NCI-H2171 treated with DMSO at 0.1 percent for 48 hours (cell line): ENCODE data around the gene RAMP3.
"Not testable (repeated sequence)": the region's sequence is repeated elsewhere in the genome, so short reads cannot be mapped to it uniquely, and the experiment has no call there.

Experiments
- DNase-seq: peaks from one replicate; lab custom pipeline; 2025; lab: John Stamatoyannopoulos, UW

Gene RAMP3

DNA sequence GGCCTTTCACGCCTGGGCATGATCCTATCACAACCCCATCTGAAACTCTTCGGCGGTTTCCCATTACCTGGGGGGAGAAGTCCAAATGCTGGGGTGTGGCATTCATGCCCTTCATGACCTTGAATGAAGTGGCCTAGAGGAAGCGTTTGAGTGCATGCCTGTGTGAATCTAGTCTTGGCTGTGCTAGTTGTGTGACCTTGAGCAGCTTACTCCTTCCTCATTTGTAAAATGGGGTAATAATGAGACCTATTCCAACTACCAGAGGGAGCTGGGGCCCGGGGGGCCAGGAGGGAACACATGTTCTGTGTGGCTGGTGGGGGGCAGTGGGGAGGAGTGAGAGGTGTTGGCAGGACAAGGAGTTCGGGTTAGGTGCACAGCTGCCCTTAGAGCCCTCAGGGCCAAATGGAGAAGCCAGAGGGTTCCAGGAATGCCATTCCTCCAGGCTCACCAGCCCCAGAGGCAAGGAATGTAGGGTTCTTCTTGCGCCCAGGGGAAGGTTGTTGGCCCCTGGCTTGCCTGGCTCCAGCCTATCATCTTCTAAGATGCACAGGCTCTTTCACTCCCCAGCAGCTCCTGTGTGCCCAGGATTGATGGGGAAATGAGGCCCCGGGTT lies 24.8 kb upstream of the RAMP3 start:
- DNase-seq: no peak

DNA sequence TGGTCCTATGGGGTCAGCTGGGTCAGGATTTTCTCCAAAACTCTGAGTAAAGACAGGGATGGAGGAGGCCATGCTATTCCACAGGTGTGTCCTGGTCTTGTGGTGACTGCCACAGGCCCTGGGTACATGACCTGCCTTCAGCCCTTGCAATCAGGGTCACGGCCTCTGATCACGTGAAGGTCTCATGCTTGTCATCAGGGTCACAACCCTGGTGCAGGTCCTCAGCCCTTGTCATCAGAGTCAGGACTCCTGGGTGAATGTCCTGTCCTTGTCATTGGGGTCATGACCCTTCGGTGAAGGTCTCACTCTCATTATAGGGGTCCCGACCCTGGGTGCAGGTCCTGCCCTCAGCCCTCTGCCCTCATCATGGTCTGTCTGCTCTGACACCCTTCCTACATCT lies 24.2 kb upstream of the RAMP3 start:
- no peak for DNase-seq

DNA sequence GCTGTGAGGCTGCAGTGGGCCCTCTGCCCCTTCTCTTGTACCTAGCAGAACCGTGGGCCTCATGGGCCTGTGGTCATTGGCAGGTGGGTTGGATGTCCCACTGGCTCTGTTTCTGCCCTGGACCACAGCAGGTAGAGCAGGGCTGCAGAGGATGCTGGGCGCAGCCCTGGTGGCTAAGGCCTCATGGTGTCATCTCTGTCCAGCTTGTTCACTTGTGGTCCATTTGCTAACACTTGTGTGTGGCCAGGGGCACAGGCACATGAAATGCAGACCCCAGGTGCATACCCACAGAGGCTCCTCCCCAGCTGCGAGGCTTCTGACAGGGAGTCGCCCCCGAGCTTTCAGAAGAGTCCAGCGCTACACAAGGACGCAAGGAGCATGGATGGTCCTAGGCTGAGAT lies 23.7 kb upstream of the RAMP3 start:
- no peak for DNase-seq

- peak; percentile 68 for DNase-seq
Measured at GRCh38 chr7:45136106-45137060, 21.2 kb upstream of the RAMP3 start.

DNA sequence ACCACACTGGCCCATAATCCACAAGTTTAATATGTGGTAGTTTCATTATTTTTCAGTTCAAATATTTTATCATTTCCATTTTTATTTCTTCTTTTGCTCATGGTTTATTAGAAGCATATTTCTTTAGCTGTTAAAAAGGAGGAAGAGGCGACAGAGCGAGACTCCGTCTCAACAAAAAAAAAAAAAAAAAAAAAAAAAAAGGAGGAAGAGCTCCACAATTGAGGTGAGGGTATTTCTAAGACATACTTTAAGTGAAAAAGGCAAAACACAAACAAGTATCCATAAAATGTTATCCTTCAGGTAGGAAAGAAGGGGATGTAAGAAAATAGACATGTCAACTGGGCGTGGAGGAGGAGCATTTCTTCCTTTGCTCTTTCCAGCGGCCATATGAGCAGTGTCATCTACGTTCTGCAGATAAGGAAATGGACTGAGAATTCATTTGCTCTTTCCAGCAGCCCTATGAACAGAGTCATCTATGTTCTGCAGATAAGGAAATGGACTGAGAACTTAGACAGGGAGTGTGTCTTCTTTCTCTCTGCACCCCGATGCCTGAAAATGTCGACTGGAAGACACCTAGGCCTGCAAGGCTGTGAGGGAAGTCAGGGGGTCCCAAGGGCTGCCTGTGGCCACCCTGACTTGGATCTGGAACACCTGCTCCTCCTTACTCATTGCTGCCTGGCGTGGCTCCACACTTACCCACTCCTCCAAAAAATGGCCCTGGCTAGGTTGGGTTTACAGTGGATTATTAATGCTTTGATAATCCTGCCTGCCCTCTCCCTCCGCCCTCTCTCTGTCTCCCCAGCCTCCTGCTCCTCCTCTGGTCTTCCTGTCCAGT lies 18.9 kb upstream of the RAMP3 start:
- no peak for DNase-seq

GRCh38 chr7:45140827-45141226 lies 16.8 kb upstream of the RAMP3 start:
- no peak for DNase-seq

GRCh38 chr7:45143616-45144015 lies 14.0 kb upstream of the RAMP3 start:
- DNase-seq: no peak

- no peak for DNase-seq
Measured at GRCh38 chr7:45145881-45146280, 11.7 kb upstream of the RAMP3 start.

DNA sequence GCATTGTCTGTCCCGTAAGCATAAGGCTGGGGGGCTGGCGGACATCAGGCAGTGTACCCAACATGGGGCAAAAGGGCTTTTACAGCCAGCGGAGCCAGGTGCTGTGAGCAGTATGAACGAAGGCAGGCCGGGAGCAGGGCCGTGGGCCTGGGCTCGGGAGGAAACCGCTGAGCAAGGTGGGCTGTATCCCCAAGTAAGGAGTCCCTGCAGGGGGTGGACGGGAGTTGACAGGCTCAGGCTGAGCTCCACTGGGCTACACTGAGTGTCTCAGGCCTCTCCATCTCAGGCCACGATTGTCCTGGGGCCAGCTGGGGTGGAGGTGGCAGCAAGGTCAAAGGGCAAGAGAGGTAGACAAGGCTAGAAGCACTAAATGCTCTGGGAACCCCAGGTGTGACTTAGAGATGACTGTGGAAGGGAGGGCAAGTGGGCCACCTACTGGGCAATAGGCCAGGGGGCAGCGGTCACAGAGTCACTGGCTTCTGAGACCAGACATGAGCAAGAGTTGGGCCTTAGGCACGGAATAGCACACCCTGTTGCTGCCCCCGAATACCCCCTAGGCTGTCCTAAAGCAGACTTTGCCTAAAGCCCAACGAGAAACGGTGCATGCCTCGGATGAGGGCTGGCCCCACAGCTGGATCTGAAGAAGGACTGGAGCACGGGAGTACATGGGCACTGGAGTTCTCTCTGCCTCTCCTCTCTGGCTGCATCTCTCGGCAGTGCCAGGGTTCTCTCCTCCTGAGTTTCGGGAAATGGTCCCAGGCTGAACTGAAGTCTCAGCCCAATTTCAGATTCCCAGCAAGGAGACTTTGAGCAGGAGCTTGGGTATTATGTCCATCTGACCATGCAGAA lies 10.8 kb upstream of the RAMP3 start:
- no peak for DNase-seq

DNA sequence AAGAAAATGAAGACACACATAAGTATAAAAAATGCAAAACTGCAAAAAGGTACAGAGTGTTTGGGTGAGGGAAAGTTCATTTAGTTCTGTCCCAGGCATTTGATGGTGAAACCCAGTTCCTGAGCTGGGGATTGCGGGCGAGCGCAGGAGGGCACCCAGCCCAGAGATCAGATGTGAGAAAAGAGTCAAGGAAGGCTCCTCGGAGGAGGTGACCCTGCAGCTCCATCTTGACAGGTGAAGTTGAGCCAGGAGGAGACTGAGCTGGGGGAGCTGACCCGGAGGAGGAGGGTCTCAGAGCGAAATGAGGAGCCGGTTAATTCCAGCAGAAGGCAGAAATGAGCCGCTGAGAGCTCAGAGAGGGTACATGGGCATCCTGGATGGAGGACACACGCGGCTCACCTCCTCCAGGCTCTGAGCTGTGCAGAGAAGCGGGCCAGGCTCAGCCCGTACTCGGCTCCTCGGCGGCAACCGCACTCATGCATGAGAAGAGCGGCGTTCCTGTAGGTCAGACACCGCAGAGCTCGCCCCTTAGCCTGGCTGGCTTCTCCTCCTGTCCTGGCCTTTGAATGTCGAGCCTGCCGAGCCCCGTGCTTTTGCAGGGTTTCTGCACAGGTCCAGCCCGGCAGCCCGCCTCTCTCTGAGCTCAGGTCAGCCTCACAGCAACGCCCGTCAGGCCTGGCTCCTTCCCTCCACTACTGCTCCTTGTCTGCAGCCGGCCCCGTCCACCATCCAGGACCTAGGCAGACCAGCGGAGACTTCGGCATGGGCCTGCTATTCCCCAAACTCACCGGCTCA lies 9.5 kb upstream of the RAMP3 start:
- no peak for DNase-seq

DNA sequence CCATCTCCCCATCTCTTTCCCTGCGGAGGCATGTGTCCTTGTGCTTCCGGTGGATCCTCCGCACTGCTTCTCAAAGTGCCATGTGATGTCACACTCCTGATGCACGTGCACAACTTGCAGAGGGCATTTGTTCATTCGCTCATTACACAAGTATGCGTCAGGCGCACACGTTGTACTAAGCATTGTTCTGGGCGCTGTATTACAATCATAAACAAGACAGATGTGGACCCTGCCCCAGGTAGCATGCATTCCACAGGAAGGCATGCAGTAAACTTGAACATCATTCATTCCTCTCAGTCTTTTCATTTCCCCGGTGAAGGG lies 9.0 kb upstream of the RAMP3 start:
- DNase-seq: no peak

DNA sequence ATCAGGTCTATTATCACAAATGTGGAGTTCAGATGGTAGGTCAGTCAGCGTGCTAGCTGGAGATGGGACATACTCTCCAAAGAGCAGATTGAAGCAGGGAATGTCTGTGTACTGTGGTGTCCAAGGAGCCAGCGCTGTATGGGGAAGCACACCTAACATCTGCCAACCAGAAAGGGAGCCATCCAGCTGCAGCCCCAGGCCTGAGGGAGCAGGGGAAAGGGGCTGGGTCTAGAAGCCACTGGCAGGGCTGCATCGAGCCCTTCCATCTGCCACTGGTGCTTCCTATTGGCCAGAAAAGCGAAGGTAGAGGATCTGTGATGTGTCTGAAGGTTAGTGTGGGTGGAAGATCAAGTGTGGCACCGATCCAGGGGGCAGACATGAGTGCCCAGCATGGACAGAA lies 8.0 kb upstream of the RAMP3 start:
- DNase-seq: no peak

DNA sequence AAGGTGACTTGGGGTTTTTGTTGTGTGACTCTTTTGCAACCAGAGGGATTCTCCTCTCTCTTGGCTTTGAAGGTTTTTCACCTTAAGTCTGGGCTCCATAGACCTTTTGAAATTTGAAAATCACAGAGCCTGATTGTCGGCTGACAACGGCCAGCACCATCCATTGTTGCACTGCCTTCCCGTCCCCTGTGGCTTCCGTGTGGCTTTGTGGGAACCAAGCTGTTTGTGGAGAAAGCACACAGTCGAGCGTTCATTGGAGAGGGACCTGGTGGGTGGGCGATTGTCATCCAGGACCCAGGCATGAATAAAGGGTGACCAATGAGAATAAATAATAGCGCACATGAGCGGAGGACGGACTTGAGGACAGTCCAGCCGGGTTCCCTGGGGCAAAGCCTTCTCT lies 7.4 kb upstream of the RAMP3 start:
- DNase-seq: no peak

GRCh38 chr7:45151131-45151684 lies 6.4 kb upstream of the RAMP3 start:
- DNase-seq: no peak

GRCh38 chr7:45151967-45152366 lies 5.6 kb upstream of the RAMP3 start:
- no peak for DNase-seq

- DNase-seq: no peak
Measured at GRCh38 chr7:45153233-45153632, 4.4 kb upstream of the RAMP3 start.

GRCh38 chr7:45153861-45154260 lies 3.7 kb upstream of the RAMP3 start:
- DNase-seq: not testable (repeated sequence)

DNA sequence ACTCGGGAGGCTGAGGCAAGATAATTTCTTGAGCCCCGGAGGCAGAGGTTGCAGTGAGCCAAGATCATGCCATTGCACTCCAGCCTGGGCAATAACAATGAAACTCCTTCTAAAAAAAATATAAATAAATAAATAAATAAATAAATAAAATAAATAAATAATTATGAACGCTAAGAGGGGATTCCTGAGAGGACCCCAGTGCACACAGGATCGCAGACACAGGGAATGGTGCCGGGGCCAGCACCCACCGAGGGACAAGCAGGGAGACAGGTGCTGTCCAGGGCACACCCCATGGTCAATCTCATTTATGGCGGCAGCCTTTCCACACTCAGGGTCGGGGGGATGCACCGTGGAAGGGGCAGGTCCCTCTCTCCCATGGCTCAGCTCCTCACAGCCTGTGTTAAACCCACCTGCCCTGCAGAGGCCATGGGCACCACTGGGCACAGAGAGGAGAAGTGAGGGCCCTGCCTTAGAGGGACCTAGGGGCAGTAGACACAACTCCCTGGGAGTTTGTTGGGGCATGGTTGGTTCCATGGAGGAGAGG lies 2.2 kb upstream of the RAMP3 start:
- no peak for DNase-seq

GRCh38 chr7:45155941-45156340 lies 1.6 kb upstream of the RAMP3 start:
- DNase-seq: no peak

GRCh38 chr7:45156516-45157272 lies 897 bp upstream of the RAMP3 start:
- no peak for DNase-seq
